Mesodermal cell (in vitro differentiated cells): Measurements from ENCODE around the gene SLC16A3.

Experiments
- H3K27ac ChIP-seq: 2 replicates; pipeline ENCODE4 v1.7.0; 2013; ENCODE audit warnings: mild to moderate bottlenecking, low read depth, low read length, moderate library complexity; ENCODE audit not compliant: severe bottlenecking
- H3K36me3 ChIP-seq: 2 replicates; pipeline ENCODE4 v1.7.1; 2013; ENCODE audit warnings: mild to moderate bottlenecking, low read length, moderate library complexity; ENCODE audit not compliant: control insufficient read depth, insufficient read depth
- H3K4me1 ChIP-seq: one replicate; pipeline ENCODE4 v1.7.1; 2013; ENCODE audit warnings: mild to moderate bottlenecking, low read length; ENCODE audit not compliant: insufficient read depth, control insufficient read depth, poor library complexity, severe bottlenecking
- H3K4me3 ChIP-seq: 2 replicates; pipeline ENCODE4 v1.7.0; 2013; ENCODE audit warnings: low read length, control low read depth, mild to moderate bottlenecking; ENCODE audit not compliant: insufficient read depth, poor library complexity, severe bottlenecking; ENCODE audit errors: extremely low read depth
- H3K9me3 ChIP-seq: 2 replicates; pipeline ENCODE4 v1.7.1; 2013; ENCODE audit warnings: mild to moderate bottlenecking, low read length, moderate library complexity; ENCODE audit not compliant: control insufficient read depth
- WGBS, 2 experiments: methylation state at CpG; one replicate each; pipeline ENCODE4 v1.1.5; 2013; ENCODE audit warnings: missing lambda C conversion rate in 2 of 2; ENCODE audit not compliant: insufficient coverage in 2 of 2; 5-methylcytosine and 5-hydroxymethylcytosine counted together

Gene SLC16A3

DNA sequence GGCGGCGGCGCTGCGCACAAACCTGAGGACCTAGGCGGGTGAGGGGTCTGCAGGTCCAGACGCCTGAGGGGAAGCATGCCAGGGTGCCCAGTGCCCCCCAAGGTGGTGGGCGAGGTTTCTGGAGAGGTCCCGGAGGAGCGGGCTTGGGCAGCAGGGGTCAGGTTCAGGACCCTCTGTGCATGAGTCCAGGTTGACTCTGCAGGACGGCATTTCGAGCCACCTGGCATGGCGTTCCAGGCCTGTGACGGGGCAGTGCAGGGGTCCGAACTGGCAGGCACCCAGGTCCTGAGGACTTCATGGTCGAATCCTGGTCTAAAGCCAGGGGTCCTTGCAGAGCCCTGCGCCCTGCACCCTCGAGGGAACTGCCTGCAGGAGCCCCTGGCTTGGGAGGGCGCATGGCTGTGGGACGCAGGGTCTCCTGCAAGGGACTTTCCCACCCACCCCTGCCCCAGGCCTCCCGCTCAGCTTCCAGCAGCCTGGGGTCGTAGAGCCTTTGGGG, 3.5 kb downstream of the SLC16A3 start:
- Histone ChIP-seq H3K27ac (no peak overlapping the region), H3K4me3 (peak overlapping the region; percentile 77), H3K4me1 (peaks cover 50% of the 10 kb centered on the region), H3K36me3 (peaks cover 36% of the 10 kb centered on the region), H3K9me3 (no peaks in the 10 kb centered on the region)
- 72 to 81% methylated on average over 15 to 20 of the region's 21 CpGs for WGBS, 2 experiments

DNA sequence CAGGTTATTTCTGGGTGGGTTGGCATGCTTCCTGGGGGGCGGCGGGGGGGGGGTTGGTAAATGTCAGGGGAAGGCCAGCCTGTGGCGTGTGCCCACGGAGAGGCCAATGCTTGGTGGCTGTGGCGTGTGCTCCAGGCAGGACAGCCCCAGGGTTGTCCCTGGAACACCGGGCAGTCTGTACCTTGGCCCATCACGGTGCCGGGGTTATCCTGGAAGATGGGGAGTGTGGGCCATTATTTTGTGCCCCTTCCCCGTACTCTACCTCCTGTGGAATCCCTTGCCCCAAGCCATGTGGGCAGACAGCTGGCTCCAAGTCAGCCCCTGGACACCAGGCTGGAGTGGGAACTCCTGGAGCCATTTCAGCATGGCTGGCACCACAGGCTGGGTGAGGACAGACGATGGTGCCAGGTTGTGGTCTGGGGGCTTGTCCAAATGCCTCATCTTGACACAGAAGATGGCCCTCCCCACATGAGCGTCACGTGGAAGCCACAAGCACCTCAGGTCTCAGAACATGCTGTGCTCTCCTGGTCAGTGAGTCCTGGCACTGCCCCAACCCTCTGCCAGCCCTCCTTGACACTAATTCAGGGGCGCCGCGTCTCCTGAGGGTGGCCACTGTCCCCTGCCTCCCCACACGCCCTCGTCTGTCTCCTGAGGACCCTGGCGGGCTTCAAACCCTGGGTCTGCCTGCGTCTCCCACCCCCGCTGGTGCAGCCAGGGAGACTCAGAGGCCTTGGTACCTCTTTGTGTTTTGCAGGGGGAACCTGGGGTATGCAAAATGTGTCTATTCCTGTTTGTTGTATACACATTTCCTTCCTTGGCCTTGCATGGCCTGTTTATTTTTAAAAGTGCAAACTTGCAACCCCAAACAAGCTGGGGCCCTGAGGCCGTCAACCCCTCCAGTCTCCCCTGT, 4.3 kb downstream of the SLC16A3 start:
- Histone ChIP-seq H3K27ac (no peak overlapping the region), H3K36me3 (peaks cover 41% of the 10 kb centered on the region), H3K4me3 (no peak overlapping the region), H3K9me3 (no peaks in the 10 kb centered on the region), H3K4me1 (peaks cover 51% of the 10 kb centered on the region)
- WGBS, 2 experiments, result 81 to 83% methylated on average over 10 to 18 of the region's 21 CpGs

DNA sequence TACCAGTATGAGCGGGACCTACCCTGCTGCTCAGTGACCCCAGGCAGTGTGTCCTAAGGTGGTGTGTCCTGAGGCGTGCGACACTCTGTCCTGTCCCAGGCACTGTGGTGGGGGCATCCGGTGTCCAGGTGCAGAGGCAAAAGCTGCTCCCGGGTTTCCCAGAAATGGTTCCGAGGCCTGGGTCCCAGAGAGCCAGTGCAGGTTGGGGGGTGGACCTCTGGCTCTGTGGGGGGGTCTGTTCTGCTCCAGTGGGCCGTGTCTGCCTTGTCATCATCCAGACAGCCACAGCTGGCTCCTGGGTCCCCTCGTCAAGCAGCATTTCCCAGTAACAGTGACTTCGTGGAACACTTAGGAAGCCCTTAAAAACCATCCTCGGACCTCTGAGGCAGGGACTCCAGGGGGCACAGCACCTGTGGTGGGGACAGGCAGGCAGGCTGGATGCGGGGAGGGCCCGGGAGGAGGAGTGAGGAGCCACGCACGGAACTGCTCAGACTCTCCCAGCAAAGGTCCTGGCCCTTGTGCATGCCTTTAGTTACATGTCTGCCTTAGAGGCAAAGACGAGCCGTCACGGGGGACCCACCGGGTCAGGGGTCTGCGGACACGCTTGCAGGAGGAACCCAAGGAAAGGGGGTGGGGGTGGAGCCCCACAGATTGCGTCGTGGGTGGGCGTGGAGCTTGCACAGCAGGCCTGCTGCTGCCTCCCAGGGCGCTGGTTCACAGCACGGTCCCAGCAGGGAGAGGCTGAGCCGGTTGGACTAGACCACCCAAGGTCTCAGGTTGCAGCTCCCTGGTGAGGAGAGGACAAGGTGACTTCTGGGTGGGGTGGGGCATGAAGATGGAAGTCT, 5.6 kb downstream of the SLC16A3 start:
- Histone ChIP-seq H3K4me1 (peaks cover 59% of the 10 kb centered on the region), H3K9me3 (no peaks in the 10 kb centered on the region), H3K36me3 (peaks cover 51% of the 10 kb centered on the region), H3K27ac (no peak overlapping the region), H3K4me3 (no peak overlapping the region)
- 87 to 89% methylated on average over 22 to 25 of the region's 26 CpGs for WGBS, 2 experiments

DNA sequence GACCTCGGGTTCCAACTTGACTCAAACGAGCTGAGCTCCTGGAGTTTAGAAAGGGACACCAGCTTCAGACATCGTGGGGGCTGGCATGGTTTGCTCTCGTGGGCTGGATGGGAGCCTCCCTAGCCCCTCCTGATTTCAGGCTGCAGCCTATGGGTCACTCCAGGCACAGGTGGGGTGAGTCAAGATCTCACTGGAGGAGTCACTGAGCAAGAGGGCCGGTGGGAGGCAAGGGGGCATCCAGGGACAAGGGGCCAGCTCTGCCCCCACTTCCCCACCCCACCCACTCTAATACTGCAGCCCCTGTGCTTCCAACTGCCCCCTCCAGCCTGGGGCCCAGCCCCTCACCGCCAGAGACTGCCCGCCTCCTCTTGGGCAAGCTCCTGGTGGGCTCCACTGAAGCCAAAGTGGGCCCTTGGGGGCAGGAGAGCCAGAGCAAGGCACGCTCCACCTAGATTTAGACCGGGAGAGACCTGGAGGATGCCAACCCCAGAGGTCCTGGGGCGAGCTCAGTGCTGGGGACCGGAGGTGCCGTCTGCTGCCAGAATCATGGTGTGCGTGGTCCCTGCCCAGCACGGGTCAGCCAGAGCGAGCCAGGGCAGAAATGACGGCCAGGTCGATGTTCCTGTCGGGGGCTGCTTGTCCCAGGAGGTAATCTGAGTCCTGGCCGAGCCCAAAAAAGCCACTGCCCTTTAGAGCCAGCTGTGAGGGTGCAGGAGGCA, 6.4 kb downstream of the SLC16A3 start:
- Histone ChIP-seq H3K4me1 (peaks cover 58% of the 10 kb centered on the region), H3K27ac (no peak overlapping the region), H3K4me3 (no peak overlapping the region), H3K9me3 (no peaks in the 10 kb centered on the region), H3K36me3 (peaks cover 59% of the 10 kb centered on the region)
- WGBS, 2 experiments, result 94 to 95% methylated on average over 17 to 18 of the region's 19 CpGs

DNA sequence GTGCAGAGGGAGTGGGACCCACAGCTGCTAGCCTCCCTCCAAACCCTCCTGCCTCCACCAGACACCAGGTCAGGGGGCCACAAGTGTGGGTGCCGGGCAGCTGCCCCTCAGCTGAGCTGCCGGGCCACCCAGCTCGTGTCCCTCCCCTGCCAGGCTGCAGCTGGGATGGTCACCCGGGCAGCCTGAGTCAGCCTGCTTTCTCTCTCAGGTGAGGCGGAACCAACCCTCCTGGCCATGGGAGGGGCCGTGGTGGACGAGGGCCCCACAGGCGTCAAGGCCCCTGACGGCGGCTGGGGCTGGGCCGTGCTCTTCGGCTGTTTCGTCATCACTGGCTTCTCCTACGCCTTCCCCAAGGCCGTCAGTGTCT, 6.9 kb downstream of the SLC16A3 start:
- Histone ChIP-seq H3K36me3 (peaks cover 64% of the 10 kb centered on the region), H3K9me3 (no peaks in the 10 kb centered on the region), H3K27ac (no peak overlapping the region), H3K4me3 (no peak overlapping the region), H3K4me1 (peaks cover 54% of the 10 kb centered on the region)
- WGBS, 2 experiments, result 93 to 96% methylated on average over 15 of the region's 15 CpGs

DNA sequence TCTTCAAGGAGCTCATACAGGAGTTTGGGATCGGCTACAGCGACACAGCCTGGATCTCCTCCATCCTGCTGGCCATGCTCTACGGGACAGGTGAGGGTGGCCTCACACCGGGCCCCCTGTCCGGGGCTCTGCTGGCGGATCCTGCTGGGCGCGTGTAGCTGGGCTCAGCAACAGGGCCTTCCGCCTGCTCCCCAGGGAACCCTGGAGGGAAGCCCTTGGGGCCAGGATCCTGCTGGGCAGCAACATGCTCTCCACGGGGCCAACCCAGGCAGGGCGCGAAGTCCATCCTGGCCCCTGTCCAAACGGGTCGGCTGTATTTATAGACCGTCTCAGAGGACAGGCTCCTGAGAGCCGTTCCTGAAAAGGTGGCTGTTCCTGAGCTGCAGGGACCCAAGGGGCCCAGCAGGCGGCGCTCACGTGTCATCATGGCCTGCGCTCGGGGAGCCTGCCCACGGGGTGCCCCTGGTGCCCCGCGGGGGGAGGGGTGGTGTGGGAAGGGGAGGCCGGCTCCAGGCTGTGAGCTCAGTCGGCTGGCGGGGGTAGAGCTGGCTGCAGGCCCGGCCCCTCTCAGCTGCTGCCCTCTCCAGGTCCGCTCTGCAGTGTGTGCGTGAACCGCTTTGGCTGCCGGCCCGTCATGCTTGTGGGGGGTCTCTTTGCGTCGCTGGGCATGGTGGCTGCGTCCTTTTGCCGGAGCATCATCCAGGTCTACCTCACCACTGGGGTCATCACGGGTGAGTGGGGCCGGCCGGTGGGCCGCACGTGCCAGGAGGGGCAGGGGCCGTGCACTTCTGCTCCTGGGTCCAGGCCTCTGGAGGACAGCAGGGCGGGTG, 7.5 kb downstream of the SLC16A3 start:
- WGBS, 2 experiments, result 67 to 68% methylated on average over 31 to 43 of the region's 44 CpGs
- H3K4me3 ChIP-seq, result no peak overlapping the region
- H3K4me1 ChIP-seq, result peaks cover 60% of the 10 kb centered on the region
- peaks cover 66% of the 10 kb centered on the region for H3K36me3 ChIP-seq
- no peak overlapping the region for H3K27ac ChIP-seq
- no peaks in the 10 kb centered on the region for H3K9me3 ChIP-seq

DNA sequence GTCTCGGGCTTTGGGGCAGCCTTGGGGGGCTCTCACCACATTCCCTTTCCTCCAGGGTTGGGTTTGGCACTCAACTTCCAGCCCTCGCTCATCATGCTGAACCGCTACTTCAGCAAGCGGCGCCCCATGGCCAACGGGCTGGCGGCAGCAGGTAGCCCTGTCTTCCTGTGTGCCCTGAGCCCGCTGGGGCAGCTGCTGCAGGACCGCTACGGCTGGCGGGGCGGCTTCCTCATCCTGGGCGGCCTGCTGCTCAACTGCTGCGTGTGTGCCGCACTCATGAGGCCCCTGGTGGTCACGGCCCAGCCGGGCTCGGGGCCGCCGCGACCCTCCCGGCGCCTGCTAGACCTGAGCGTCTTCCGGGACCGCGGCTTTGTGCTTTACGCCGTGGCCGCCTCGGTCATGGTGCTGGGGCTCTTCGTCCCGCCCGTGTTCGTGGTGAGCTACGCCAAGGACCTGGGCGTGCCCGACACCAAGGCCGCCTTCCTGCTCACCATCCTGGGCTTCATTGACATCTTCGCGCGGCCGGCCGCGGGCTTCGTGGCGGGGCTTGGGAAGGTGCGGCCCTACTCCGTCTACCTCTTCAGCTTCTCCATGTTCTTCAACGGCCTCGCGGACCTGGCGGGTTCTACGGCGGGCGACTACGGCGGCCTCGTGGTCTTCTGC, 8.4 kb downstream of the SLC16A3 start:
- Histone ChIP-seq H3K36me3 (peaks cover 66% of the 10 kb centered on the region), H3K4me3 (no peak overlapping the region), H3K27ac (no peak overlapping the region), H3K9me3 (no peaks in the 10 kb centered on the region), H3K4me1 (peaks cover 63% of the 10 kb centered on the region)
- WGBS, 2 experiments, result 96% methylated on average over 48 to 58 of the region's 59 CpGs

DNA sequence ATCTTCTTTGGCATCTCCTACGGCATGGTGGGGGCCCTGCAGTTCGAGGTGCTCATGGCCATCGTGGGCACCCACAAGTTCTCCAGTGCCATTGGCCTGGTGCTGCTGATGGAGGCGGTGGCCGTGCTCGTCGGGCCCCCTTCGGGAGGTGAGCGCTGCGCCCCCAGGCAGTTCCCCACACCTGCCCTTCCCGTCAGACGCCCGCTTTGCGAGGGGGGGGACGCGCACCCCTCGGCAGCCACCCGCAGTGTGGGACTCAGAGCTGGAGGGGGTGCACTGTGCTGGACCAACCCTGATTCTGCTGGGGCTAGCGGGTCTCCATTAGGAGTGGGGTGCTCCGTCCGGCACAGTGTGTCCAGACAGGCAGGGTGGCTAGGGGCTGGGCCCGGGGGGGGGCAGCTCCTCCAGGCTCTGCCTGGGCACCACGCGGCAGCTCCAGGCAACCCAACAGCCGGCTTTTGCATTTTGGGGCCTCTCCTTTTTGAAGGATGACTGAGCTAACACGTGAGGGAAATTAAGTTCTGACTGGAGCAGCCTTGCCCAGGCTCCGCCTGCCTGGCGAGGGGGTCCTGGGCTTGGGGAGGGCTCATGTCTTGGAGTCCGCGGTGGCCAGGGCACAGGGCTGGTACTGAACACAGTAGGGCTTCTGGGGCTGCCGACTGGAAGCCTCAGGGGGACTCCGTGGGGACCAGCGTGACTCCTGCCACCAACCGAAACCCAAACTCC, 9.1 kb downstream of the SLC16A3 start:
- Histone ChIP-seq H3K27ac (peak overlapping the region; percentile 41), H3K36me3 (peaks cover 68% of the 10 kb centered on the region), H3K9me3 (no peaks in the 10 kb centered on the region), H3K4me1 (peaks cover 62% of the 10 kb centered on the region), H3K4me3 (no peak overlapping the region)
- 95 to 96% methylated on average over 28 to 33 of the region's 34 CpGs for WGBS, 2 experiments
